Middle frontal gyrus (tissue), 1 donor: ENCODE data around the gene FEM1B.

Experiments
- DNase-seq: peaks from one replicate; pipeline ENCODE4 v3.0.0-alpha.2; 2015; ENCODE audit warnings: low spot score; ENCODE audit errors: extremely low spot score

The FEM1B gene

DNA sequence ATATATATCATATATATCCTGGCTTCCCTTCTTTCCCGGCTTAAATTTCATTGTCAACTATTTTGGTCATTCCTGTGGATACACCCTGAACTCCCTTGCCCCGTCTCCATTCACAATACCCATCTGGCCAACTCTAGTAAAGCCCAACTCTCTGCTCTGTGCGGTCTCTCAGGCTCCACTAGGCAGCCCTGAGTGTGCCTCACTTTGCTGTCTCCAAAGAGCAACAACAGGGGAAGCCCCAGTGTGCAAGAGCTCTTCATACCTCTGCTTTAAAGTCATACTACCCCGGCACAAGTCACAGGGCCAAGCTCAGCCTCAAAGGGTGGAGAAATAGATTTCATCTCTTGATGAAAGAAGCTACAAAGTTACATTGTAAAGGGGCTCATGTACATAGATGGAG lies 18.9 kb upstream of the FEM1B start:
- no peak for DNase-seq

DNA sequence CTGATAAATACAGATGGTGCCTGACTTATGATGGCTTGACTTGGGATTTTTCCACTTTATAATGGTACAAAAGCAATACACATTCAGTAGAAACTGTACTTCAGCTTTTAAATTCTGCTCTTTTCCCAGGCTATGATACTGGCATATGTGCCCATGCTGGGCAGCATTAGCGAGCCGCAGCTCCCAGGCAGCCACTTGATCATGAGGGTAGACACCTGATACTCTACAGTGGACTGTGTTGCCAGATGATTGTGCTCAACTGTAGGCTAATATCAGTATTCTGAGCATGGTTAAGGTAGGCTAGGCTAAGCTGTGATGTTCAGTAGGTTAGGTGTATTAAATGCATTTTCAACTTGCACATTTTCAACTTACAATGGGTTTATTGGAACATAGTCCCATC lies 17.7 kb upstream of the FEM1B start:
- DNase-seq: no peak

- no peak for DNase-seq
These were observed 16.3 kb upstream of the FEM1B start for GRCh38 chr15:68261241-68261640.

GRCh38 chr15:68261980-68262379 lies 15.6 kb upstream of the FEM1B start:
- DNase-seq: no peak

GRCh38 chr15:68262514-68263356 lies 14.8 kb upstream of the FEM1B start:
- no peak for DNase-seq

GRCh38 chr15:68264282-68264681 lies 13.3 kb upstream of the FEM1B start:
- DNase-seq: no peak

- DNase-seq: no peak
These were observed 12.5 kb upstream of the FEM1B start for GRCh38 chr15:68265081-68265480.

DNA sequence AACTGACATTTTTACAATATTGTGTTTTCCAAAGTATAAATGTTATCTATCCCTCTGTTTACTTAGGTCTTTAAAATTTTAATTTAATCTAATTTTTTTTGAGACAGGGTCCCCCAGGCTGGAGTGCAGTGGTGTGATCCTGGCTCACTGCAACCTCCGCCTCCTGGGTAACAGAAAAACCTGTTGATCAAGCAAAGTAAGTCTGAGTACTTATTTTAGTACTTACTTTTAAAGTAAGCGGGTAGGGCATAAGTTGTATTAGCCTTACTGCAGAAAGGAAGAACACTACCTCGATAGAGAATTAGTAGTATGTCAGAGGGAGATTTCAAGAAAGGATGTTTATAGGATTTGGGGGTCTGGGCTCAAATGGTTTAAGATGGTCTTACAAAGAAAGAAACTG lies 11.9 kb upstream of the FEM1B start:
- no peak for DNase-seq

DNA sequence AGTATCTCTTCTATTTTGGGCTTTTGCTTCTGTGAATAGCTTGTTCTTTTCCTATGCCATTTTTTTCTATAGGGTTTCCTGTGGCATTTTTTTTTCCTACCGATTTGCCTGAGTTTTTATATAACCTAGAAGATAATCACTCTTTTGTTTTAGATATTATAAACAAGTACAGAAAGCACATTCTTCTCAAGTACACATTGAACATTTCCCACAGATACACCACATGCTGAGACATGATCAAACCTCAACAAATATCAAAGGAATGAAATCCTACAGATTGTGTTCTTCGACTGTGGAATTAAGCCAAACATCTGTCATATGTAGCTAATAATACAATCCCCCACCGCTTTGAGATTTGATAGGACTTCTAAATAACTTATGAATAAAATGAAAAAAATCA lies 9.1 kb upstream of the FEM1B start:
- no peak for DNase-seq

DNA sequence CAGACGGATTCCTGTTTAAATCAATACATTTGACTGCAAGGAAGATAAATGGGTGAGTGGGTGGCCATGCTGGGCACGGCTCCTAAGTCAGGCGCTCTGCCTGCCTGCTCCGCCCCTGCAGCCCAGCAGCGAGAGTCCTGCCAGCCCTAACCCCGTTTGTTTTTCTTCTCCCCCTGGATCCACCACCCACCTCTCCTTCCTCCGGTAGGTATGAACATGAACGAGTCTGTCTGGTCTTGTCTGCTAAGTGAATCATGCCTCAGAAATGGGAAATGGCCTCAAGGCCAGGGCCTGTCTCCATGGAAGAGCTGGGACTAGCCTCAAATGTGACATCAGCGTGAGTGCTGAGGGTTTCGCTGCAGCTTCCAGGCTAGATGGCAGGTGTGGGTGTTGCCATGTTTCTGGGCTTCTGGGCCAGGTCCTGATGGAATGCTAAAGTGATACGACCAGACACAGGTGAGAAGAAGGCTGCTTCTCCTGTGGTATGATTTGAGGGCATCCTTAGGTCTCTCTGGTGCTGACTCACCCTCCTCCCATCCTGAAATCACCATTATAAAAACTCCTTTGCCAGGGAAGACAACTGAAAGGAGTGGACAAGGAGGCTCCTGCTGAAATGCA lies 5.6 kb upstream of the FEM1B start:
- DNase-seq: no peak

- no peak for DNase-seq
These were observed 4.7 kb upstream of the FEM1B start for GRCh38 chr15:68272721-68273271.

DNA sequence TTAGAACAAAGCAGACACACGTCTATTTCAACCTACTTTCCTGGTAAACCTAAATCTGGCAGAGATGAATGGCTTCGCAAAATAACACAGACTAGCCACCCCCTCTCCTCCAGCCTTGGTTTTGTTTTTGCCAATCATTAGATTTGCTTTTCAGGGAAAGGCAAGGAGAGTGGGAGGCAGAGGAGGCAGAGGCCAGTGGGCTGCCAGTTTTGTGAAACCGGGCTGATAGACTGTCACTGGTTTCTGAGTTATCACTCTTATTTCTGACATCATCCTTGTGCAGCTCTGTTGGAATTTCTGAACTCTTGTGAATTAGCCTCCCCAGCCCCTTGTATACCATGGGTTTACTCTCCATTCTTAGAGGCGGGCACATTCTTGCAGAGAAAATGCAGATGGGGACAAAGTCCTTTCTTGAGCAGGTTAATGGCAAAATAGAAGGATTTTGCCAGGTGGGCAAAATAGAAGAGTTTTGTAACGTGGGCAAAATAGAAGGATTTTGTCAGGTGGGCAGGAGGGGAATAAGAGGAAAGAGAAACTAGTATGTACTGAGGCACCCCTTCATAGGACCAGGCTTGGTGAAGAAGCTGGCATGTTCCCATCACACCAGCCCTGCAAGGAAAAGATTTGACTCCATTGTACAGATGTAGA lies 3.2 kb upstream of the FEM1B start:
- no peak for DNase-seq

DNA sequence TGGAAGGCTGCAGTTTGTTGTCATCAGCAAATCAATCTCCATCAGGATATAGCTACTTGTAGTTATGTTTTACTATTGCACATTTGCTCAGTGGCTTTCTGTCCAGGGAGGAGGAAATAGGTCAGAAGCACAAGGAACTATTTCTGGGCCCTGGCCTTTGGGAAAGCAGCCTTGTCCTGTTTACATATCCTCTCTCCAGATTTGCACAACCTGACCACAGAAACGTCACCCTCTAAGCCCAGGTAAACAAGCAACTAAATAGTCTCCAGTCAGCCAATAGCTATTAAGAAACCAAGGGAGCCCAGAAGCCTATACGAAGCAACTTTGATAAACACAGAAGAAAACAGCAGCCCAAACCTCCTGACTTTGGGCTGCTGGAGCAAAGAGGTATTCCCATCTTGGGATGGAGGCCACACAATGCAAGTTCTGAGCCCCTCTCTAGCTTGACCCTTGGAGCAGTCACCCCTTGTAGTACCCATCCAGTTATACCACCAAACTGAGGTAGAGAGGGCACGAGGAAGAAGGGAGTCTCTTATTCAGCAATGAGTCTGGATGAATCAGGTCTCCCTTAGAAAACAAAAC lies 2.3 kb upstream of the FEM1B start:
- DNase-seq: no peak

- DNase-seq: no peak
These were observed 877 bp upstream of the FEM1B start for GRCh38 chr15:68276668-68277067.

- no peak for DNase-seq
These were observed 378 bp upstream of the FEM1B start for GRCh38 chr15:68277131-68277602.

- DNase-seq: no peak
These were observed 725 bp downstream of the FEM1B start for GRCh38 chr15:68278345-68278594.

GRCh38 chr15:68278595-68279405 lies 1.3 kb downstream of the FEM1B start:
- DNase-seq: no peak

- DNase-seq: no peak
These were observed 2.5 kb downstream of the FEM1B start for GRCh38 chr15:68279779-68280753.

DNA sequence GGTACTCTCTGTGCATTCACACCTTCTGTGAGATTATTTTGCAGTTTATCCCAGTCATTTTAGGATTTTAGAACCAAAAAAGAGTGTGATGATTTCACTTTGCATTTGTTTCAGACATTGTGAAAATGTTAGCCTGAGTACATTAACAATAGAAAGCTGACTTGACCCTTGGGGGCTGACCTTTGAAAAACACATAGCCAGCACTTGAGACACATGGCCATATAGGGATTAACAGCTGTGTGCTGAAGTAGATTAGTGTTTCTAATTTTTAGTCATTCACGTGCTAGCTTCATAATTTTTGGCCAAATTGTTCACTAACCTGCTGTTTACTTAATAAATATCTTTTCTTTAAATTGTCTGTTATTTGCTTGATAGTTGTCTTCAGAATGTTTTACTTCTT lies 3.5 kb downstream of the FEM1B start:
- DNase-seq: no peak

DNA sequence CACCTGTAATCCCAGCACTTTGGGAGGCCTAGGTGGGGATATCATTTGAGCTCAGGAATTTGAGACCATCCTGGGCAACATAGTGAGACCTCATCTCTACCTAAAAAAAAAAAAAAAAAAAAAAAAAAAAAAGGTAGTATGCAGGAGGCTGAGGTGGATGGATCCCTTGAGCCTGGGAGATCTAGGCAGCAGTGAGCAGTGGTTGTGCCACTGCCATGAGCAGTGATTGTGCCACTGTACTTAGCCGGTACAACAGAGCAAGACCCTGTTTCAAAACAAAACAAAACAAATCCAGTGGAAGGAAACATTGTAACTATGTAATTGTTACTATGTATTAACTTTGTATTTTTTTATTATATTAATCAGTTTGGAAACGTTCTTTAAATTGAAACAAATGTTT lies 5.9 kb downstream of the FEM1B start:
- no peak for DNase-seq
